HG03520 (cell line): ENCODE measurements around the gene MAGEE2.
A peak's percentile ranks its signal among the peaks of the same experiment; 100 is the strongest.
"Not testable (repeated sequence)": the region's sequence is repeated elsewhere in the genome, so short reads cannot be mapped to it uniquely, and the experiment has no call there.

Experiments used
- ATAC-seq: cut with Tn5 transposase; IDR thresholded peaks from one replicate; pipeline ENCODE4 v1.9.1; 2021; ENCODE audit warnings: mild to moderate bottlenecking, moderate library complexity; ENCODE audit not compliant: unreplicated experiment

MAGEE2 gene

GRCh38 chrX:75784680-75785491 lies at the start of gene MAGEE2:
Gene MAGEE2 (minus strand): TSS chrX:75785254. CDS start chrX:75785051, 203 bp downstream.
- no peak for ATAC-seq

- no peak for ATAC-seq
Measured at GRCh38 chrX:75786290-75786689, 1.2 kb upstream of the MAGEE2 start.

GRCh38 chrX:75781611-75782010 lies 3.4 kb downstream of the MAGEE2 start:
- no peak for ATAC-seq

- ATAC-seq = not testable (repeated sequence)
Measured at GRCh38 chrX:75768063-75768462, 17.0 kb downstream of the MAGEE2 start.

- ATAC-seq = no peak
Measured at GRCh38 chrX:75748431-75748830, 36.6 kb downstream of the MAGEE2 start.

GRCh38 chrX:75746891-75747639 lies 38.0 kb downstream of the MAGEE2 start:
- peak; percentile 62 for ATAC-seq
